A172 (cell line): Measurements from ENCODE around the gene CCBE1. TPM values are rescaled to one million over a fixed set of nuclear protein-coding genes. Genes with fewer than 3 reads are reported as not detected.
"Not testable (repeated sequence)": the region's sequence is repeated elsewhere in the genome, so short reads cannot be mapped to it uniquely, and the experiment has no call there.

ENCODE experiments used
- DNase-seq: peaks from one replicate; pipeline ENCODE4 v3.0.0-alpha.2; 2015; ENCODE audit warnings: low spot score
- total RNA-seq: library from RNA; depleted of rRNA; stranded (reverse); fragments of >200 nt; shearing (Covaris generic); gene quantifications from 2 replicates; pipeline ENCODE4 v1.2.3, GENCODE V29; 2014

Gene CCBE1
- total RNA-seq, 1 experiment from 2014 or later: 8.3 TPM

GRCh38 chr18:59539108-59539507 lies 158.1 kb downstream of the CCBE1 start:
- no peak for DNase-seq

GRCh38 chr18:59537579-59537978 lies 159.6 kb downstream of the CCBE1 start:
- DNase-seq: no peak

GRCh38 chr18:59536166-59536565 lies 161.1 kb downstream of the CCBE1 start:
- DNase-seq: no peak

- no peak for DNase-seq
These were observed 162.2 kb downstream of the CCBE1 start for GRCh38 chr18:59535055-59535454.

GRCh38 chr18:59528866-59529265 lies 168.4 kb downstream of the CCBE1 start:
- no peak for DNase-seq

GRCh38 chr18:59520562-59521355 lies 176.5 kb downstream of the CCBE1 start:
- no peak for DNase-seq

GRCh38 chr18:59518705-59519104 lies 178.5 kb downstream of the CCBE1 start:
- no peak for DNase-seq

GRCh38 chr18:59517446-59518165 lies 179.6 kb downstream of the CCBE1 start:
- DNase-seq: no peak

- peak; percentile 80 for DNase-seq
These were observed 180.7 kb downstream of the CCBE1 start for GRCh38 chr18:59516356-59517155.

GRCh38 chr18:59515956-59516355 lies 181.3 kb downstream of the CCBE1 start:
- not testable (repeated sequence) for DNase-seq

GRCh38 chr18:59515147-59515546 lies 182.1 kb downstream of the CCBE1 start:
- DNase-seq: no peak

- no peak for DNase-seq
These were observed 183.0 kb downstream of the CCBE1 start for GRCh38 chr18:59514203-59514602.

GRCh38 chr18:59512025-59512755 lies 185.0 kb downstream of the CCBE1 start:
- DNase-seq: no peak

- no peak for DNase-seq
These were observed 187.5 kb downstream of the CCBE1 start for GRCh38 chr18:59509481-59510442.

GRCh38 chr18:59505356-59505755 lies 191.9 kb downstream of the CCBE1 start:
- no peak for DNase-seq

- DNase-seq: peak; percentile 27
These were observed 194.7 kb downstream of the CCBE1 start for GRCh38 chr18:59502274-59503175.

- no peak for DNase-seq
These were observed 195.3 kb downstream of the CCBE1 start for GRCh38 chr18:59501920-59502273.

- no peak for DNase-seq
These were observed 196.5 kb downstream of the CCBE1 start for GRCh38 chr18:59500765-59501164.

GRCh38 chr18:59498506-59499086 lies 198.6 kb downstream of the CCBE1 start:
- DNase-seq: no peak
